Left ventricle myocardium inferior (tissue), 1 donor: ENCODE measurements around the gene ATP1A1. TPM values are rescaled to one million over a fixed set of nuclear protein-coding genes. Genes with fewer than 3 reads are reported as not detected.

Experiments used
- DNase-seq: peaks from one replicate; pipeline ENCODE4 v3.0.0-alpha.2; 2020
- H3K27ac ChIP-seq: fragments of 200-600 bp; replicated peaks from 2 replicates; pipeline ENCODE4 v1.8.0; 2021
- H3K27me3 ChIP-seq: fragments of 200-600 bp; 2 replicates; pipeline ENCODE4 v1.8.0; 2021; ENCODE audit warnings: low read depth
- H3K36me3 ChIP-seq: fragments of 200-600 bp; 2 replicates; pipeline ENCODE4 v1.8.0; 2021
- H3K4me1 ChIP-seq: fragments of 200-600 bp; 2 replicates; pipeline ENCODE4 v1.8.0; 2021
- H3K4me3 ChIP-seq: fragments of 200-600 bp; 2 replicates; pipeline ENCODE4 v1.8.0; 2021; ENCODE audit warnings: mild to moderate bottlenecking, moderate library complexity
- H3K9me3 ChIP-seq: fragments of 200-600 bp; replicated peaks from 2 replicates; pipeline ENCODE4 v1.8.0; 2021
- CTCF ChIP-seq: fragments of 200-600 bp; IDR thresholded peaks from 2 replicates; pipeline ENCODE4 v1.8.0; 2021; ENCODE audit warnings: antibody characterized with exemption, mild to moderate bottlenecking, borderline replicate concordance
- intact Hi-C: fragments of 100-400 bp; cut with micrococcal nuclease; formaldehyde crosslinking; loops from one replicate; pipeline ENCODE4 v1.11.0; 2022
- total RNA-seq: library from RNA; stranded (reverse); fragmentation: NEBNext Ultra II Directional; extraction: Animal tissue kit (Norgen Biotek cat#: 25700); gene quantifications from one replicate; pipeline ENCODE4 v1.2.1, GENCODE V29; 2021
- donor health status: DM: no; HTN: yes; CAD: no; lungs with severe emphysema.

The ATP1A1 gene
- total RNA-seq, 1 donor from 2014 or later, result 230 TPM

- Histone ChIP-seq H3K27ac (peak overlapping the region; percentile 98), H3K4me1 (peaks cover 100% of the 10 kb centered on the region), H3K4me3 (peak overlapping the region; percentile 1), H3K27me3 (no peaks in the 10 kb centered on the region), H3K36me3 (peaks cover 16% of the 10 kb centered on the region), H3K9me3 (no peaks in the 10 kb centered on the region)
- DNase-seq, result no peak
- TF ChIP-seq CTCF, result no peak
- intact Hi-C loops, result no loop called here
These were observed 7.6 kb downstream of the ATP1A1 start for GRCh38 chr1:116380499-116381242.

GRCh38 chr1:116382321-116382720 lies 9.3 kb downstream of the ATP1A1 start:
- Histone ChIP-seq H3K27ac (peak overlapping the region; percentile 98), H3K27me3 (no peaks in the 10 kb centered on the region), H3K36me3 (peaks cover 32% of the 10 kb centered on the region), H3K4me1 (peaks cover 95% of the 10 kb centered on the region), H3K9me3 (no peaks in the 10 kb centered on the region), H3K4me3 (peak overlapping the region; percentile 28)
- intact Hi-C loops, result no loop called here
- DNase-seq, result no peak
- no peak for TF ChIP-seq CTCF

GRCh38 chr1:116382857-116383483 lies 9.9 kb downstream of the ATP1A1 start:
- H3K4me3 ChIP-seq, result peak overlapping the region; percentile 20
- no peaks in the 10 kb centered on the region for H3K27me3 ChIP-seq
- peaks cover 39% of the 10 kb centered on the region for H3K36me3 ChIP-seq
- TF ChIP-seq CTCF, result no peak
- peak overlapping the region; percentile 98 for H3K27ac ChIP-seq
- H3K9me3 ChIP-seq, result no peaks in the 10 kb centered on the region
- intact Hi-C loops, result no loop called here
- no peak for DNase-seq
- peaks cover 92% of the 10 kb centered on the region for H3K4me1 ChIP-seq

- DNase-seq, result no peak
- Histone ChIP-seq H3K27me3 (no peaks in the 10 kb centered on the region), H3K36me3 (peaks cover 69% of the 10 kb centered on the region), H3K9me3 (no peaks in the 10 kb centered on the region), H3K27ac (peak overlapping the region; percentile 31), H3K4me3 (no peak overlapping the region), H3K4me1 (peaks cover 92% of the 10 kb centered on the region)
- intact Hi-C loops, result no loop called here
- no peak for TF ChIP-seq CTCF
These were observed 13.0 kb downstream of the ATP1A1 start for GRCh38 chr1:116386042-116386441.

- H3K4me3 ChIP-seq, result no peak overlapping the region
- no peak for DNase-seq
- no peaks in the 10 kb centered on the region for H3K9me3 ChIP-seq
- no peaks in the 10 kb centered on the region for H3K27me3 ChIP-seq
- H3K27ac ChIP-seq, result no peak overlapping the region
- peaks cover 82% of the 10 kb centered on the region for H3K4me1 ChIP-seq
- intact Hi-C loops, result no loop called here
- TF ChIP-seq CTCF, result no peak
- H3K36me3 ChIP-seq, result peaks cover 84% of the 10 kb centered on the region
These were observed 14.5 kb downstream of the ATP1A1 start for GRCh38 chr1:116387551-116387950.
